ENCODE data around the gene MPZL1.

MPZL1 gene

GRCh38 chr1:167694691-167695090 lies 27.1 kb upstream of the MPZL1 start:
- H3K36me3 ChIP-seq (ENCODE audit: control insufficient read depth, low read length) = peaks cover 94% of the 10 kb centered on the region
- no peak overlapping the region for H3K27ac ChIP-seq (ENCODE audit: low read depth, low read length)
- H4K20me1 ChIP-seq (ENCODE audit: control insufficient read depth, insufficient read depth, low read depth, low read length) = no peaks in the 10 kb centered on the region
- H3K9me3 ChIP-seq (ENCODE audit: control insufficient read depth, insufficient read depth, low read length) = no peaks in the 10 kb centered on the region
- H3K4me3 ChIP-seq (ENCODE audit: low read length) = no peak overlapping the region
- H3K9me2 ChIP-seq (replicated peaks; ENCODE audit: control insufficient read depth, low read length) = no peaks in the 10 kb centered on the region
- H3K79me2 ChIP-seq (ENCODE audit: control insufficient read depth, low read length) = no peaks in the 10 kb centered on the region
- no peak for TF ChIP-seq EZH2phosphoT487 (IDR thresholded peaks at IDR 0.05; ENCODE audit: borderline replicate concordance, low read length)
- no peak for TF ChIP-seq CTCF (IDR thresholded peaks at IDR 0.05; ENCODE audit: low read depth, low read length, poor library complexity, severe bottlenecking)
- H3K27me3 ChIP-seq (ENCODE audit: control insufficient read depth, low read length) = no peaks in the 10 kb centered on the region
- H3F3A ChIP-seq (ENCODE audit: control insufficient read depth, insufficient read depth) = no peaks in the 10 kb centered on the region
- no peak overlapping the region for H3K4me2 ChIP-seq (ENCODE audit: low read length)
- H3K4me1 ChIP-seq (ENCODE audit: control insufficient read depth, low read length) = no peaks in the 10 kb centered on the region

GRCh38 chr1:167695147-167695546 lies 26.6 kb upstream of the MPZL1 start:
- no peaks in the 10 kb centered on the region for H3K79me2 ChIP-seq (ENCODE audit: control insufficient read depth, low read length)
- no peaks in the 10 kb centered on the region for H3K27me3 ChIP-seq (ENCODE audit: control insufficient read depth, low read length)
- no peaks in the 10 kb centered on the region for H3K9me3 ChIP-seq (ENCODE audit: control insufficient read depth, insufficient read depth, low read length)
- H3K36me3 ChIP-seq (ENCODE audit: control insufficient read depth, low read length) = peaks cover 94% of the 10 kb centered on the region
- H3K4me2 ChIP-seq (ENCODE audit: low read length) = no peak overlapping the region
- TF ChIP-seq CTCF (IDR thresholded peaks at IDR 0.05; ENCODE audit: low read depth, low read length, poor library complexity, severe bottlenecking) (no peak), EZH2phosphoT487 (IDR thresholded peaks at IDR 0.05; ENCODE audit: borderline replicate concordance, low read length) (no peak)
- H3K4me1 ChIP-seq (ENCODE audit: control insufficient read depth, low read length) = no peaks in the 10 kb centered on the region
- no peak overlapping the region for H3K27ac ChIP-seq (ENCODE audit: low read depth, low read length)
- no peaks in the 10 kb centered on the region for H3F3A ChIP-seq (ENCODE audit: control insufficient read depth, insufficient read depth)
- H3K4me3 ChIP-seq (ENCODE audit: low read length) = no peak overlapping the region
- no peaks in the 10 kb centered on the region for H4K20me1 ChIP-seq (ENCODE audit: control insufficient read depth, insufficient read depth, low read depth, low read length)
- H3K9me2 ChIP-seq (replicated peaks; ENCODE audit: control insufficient read depth, low read length) = no peaks in the 10 kb centered on the region

- H3K9me2 ChIP-seq (replicated peaks; ENCODE audit: control insufficient read depth, low read length) = no peaks in the 10 kb centered on the region
- no peaks in the 10 kb centered on the region for H3K9me3 ChIP-seq (ENCODE audit: control insufficient read depth, insufficient read depth, low read length)
- H3F3A ChIP-seq (ENCODE audit: control insufficient read depth, insufficient read depth) = no peaks in the 10 kb centered on the region
- H3K4me2 ChIP-seq (ENCODE audit: low read length) = no peak overlapping the region
- no peaks in the 10 kb centered on the region for H3K4me1 ChIP-seq (ENCODE audit: control insufficient read depth, low read length)
- H3K36me3 ChIP-seq (ENCODE audit: control insufficient read depth, low read length) = peaks cover 93% of the 10 kb centered on the region
- H3K27ac ChIP-seq (ENCODE audit: low read depth, low read length) = no peak overlapping the region
- no peaks in the 10 kb centered on the region for H4K20me1 ChIP-seq (ENCODE audit: control insufficient read depth, insufficient read depth, low read depth, low read length)
- no peaks in the 10 kb centered on the region for H3K79me2 ChIP-seq (ENCODE audit: control insufficient read depth, low read length)
- no peak for TF ChIP-seq CTCF (IDR thresholded peaks at IDR 0.05; ENCODE audit: low read depth, low read length, poor library complexity, severe bottlenecking)
- no peak for TF ChIP-seq EZH2phosphoT487 (IDR thresholded peaks at IDR 0.05; ENCODE audit: borderline replicate concordance, low read length)
- H3K4me3 ChIP-seq (ENCODE audit: low read length) = no peak overlapping the region
- no peaks in the 10 kb centered on the region for H3K27me3 ChIP-seq (ENCODE audit: control insufficient read depth, low read length)
Measured at GRCh38 chr1:167695756-167696561, 25.8 kb upstream of the MPZL1 start.

Data from DOHH2 (cell line).